PC-9 (cell line): ENCODE data around the gene CMTM7. TPM values are rescaled to one million over a fixed set of nuclear protein-coding genes. Genes with fewer than 3 reads are reported as not detected.
A peak's percentile ranks its signal among the peaks of the same experiment; 100 is the strongest.

Source experiments
- BruUV-seq: library from RNA; stranded (reverse); fragments of 400-500 nt; replicated peaks from 2 replicates; lab custom pipeline; 2021; lab: Mats Ljungman, UMichigan
- CTCF ChIA-PET: fragments of 300-600 bp; sonication (Branson Sonifier 250); formaldehyde crosslinking; loops from one replicate; lab custom pipeline; 2022; ENCODE audit warnings: antibody characterized with exemption; lab: Charles Lee
- POLR2A ChIA-PET: fragments of 300-600 bp; sonication (Branson Sonifier 250); formaldehyde crosslinking; loops from one replicate; lab custom pipeline; 2022; ENCODE audit warnings: antibody characterized with exemption; ENCODE audit not compliant: unreplicated experiment; lab: Charles Lee
- DNase-seq, 2 experiments: peaks; one replicate each; pipeline versions ENCODE4 v3.0.0 to v3.0.0-alpha.2; 2015 to 2022; ENCODE audit warnings: mixed read lengths in 1 of 2
- H2AFZ ChIP-seq: fragments of 200-600 bp; sonication (generic); 2 replicates; pipeline ENCODE4 v1.8.1; 2017; ENCODE audit warnings: antibody characterized with exemption
- H3F3A ChIP-seq: fragments of 200-600 bp; sonication (generic); 2 replicates; pipeline ENCODE4 v1.8.1; 2017; ENCODE audit warnings: antibody characterized with exemption, mild to moderate bottlenecking, low read depth; ENCODE audit not compliant: insufficient read depth
- H3K27ac ChIP-seq: fragments of 200-600 bp; sonication (generic); 2 replicates; pipeline ENCODE4 v1.6.1; 2016; ENCODE audit warnings: mixed run types
- H3K27me3 ChIP-seq: fragments of 200-600 bp; sonication (generic); 2 replicates; pipeline ENCODE4 v1.6.1; 2016; ENCODE audit warnings: low read depth, mixed run types; ENCODE audit not compliant: insufficient read depth
- H3K36me3 ChIP-seq: fragments of 200-600 bp; sonication (generic); 2 replicates; pipeline ENCODE4 v1.6.1; 2016; ENCODE audit warnings: low read depth, mixed run types
- H3K4me1 ChIP-seq: fragments of 200-600 bp; sonication (generic); replicated peaks from 2 replicates; pipeline ENCODE4 v1.6.1; 2016; ENCODE audit warnings: mixed run types; ENCODE audit not compliant: insufficient read depth
- H3K4me2 ChIP-seq: fragments of 200-600 bp; sonication (generic); 2 replicates; pipeline ENCODE4 v1.6.1; 2017; ENCODE audit warnings: mixed run types
- H3K4me3 ChIP-seq: fragments of 200-600 bp; sonication (generic); 2 replicates; pipeline ENCODE4 v1.6.1; 2016; ENCODE audit warnings: mixed run types
- H3K79me2 ChIP-seq: fragments of 200-600 bp; sonication (generic); 2 replicates; pipeline ENCODE4 v1.6.1; 2017; ENCODE audit warnings: low read depth, mixed run types
- H3K9me2 ChIP-seq: fragments of 200-600 bp; sonication (generic); 2 replicates; pipeline ENCODE4 v1.8.1; 2017; ENCODE audit warnings: mild to moderate bottlenecking; ENCODE audit not compliant: insufficient read depth
- H3K9me3 ChIP-seq: fragments of 200-600 bp; sonication (generic); 2 replicates; pipeline ENCODE4 v1.8.1; 2016; ENCODE audit warnings: low read depth; ENCODE audit not compliant: insufficient read depth
- H4K20me1 ChIP-seq: fragments of 200-600 bp; sonication (generic); 2 replicates; pipeline ENCODE4 v1.8.1; 2017; ENCODE audit not compliant: insufficient read depth
- EZH2 ChIP-seq: fragments of 200-600 bp; sonication (generic); IDR thresholded peaks from 2 replicates; pipeline ENCODE4 v1.8.0; 2017; ENCODE audit warnings: antibody characterized with exemption, low read depth
- intact Hi-C: fragments of 100-400 bp; cut with micrococcal nuclease; formaldehyde crosslinking; loops from one replicate; pipeline ENCODE4 v1.10.0; 2022; ENCODE audit not compliant: unreplicated experiment
- total RNA-seq: library from RNA; stranded (reverse); gene quantifications from 2 replicates; pipeline ENCODE4 v1.2.3, GENCODE V29; 2021
- TF ChIP-seq, protein P1 (sequence below): fragments of 200-600 bp; sonication (generic); conservative IDR thresholded peaks from 2 replicates; pipeline ENCODE4 v1.6.1; 2017; ENCODE audit warnings: mixed run types, antibody characterized with exemption, mild to moderate bottlenecking, moderate library complexity

CMTM7 gene
- total RNA-seq, 1 experiment from 2014 or later: 37.1 TPM

DNA sequence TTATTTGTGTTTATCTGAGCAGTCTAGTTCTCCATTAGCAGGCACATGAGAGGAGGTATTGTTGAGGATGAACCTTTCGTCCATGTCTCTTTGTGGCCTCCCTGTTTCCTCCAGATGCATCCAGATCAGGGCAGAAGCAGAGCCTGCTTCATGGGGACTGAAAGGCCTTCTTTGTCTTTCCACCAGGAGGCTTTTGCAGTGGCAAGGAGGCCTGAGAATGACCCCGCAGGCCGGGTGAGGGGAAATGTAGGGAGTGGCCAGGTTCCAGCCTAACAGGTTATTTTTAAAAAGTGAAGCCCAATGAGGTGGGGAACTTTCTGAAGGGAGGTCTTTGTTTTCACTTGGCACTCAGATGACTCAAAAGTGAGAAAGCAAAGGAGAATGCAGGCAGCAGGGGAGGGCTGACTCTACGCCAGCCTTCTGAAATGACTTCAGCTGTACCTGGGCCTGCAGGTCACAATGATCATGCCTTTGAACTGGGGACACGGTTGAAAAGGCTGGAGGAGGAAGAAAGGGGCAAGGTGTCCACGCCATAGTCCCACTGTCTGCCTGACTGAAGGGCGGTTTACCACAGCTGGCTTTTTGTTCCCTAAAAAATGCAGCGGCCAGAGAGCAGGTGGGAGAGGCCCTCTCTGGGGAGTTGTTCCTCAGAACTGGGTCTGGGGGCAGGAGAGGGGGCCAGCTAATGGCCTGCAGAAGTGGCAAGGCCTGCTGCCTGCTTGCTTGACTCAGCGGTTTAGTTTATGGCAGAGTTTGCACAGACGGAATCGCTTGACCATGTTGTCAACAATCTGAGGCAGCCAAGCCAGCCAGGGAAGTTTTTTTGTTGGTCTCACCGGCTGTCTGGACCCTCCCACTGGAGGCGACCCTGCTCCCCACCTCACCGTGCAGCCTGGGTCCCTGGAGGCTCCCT is 28.7 kb downstream of the CMTM7 start:
- peaks cover 3% of the 10 kb centered on the region; the same call in 1 of the 2 replicates for H3K9me3 ChIP-seq
- H3K4me3 ChIP-seq: peak overlapping the region; percentile 48; the same call in 1 of the 2 replicates
- ChIA-PET POLR2A (interaction anchor here (0.6 kb wide), 4 partner anchors 18 to 316 kb away, joined by 5 to 14 read pairs (median 7); no protein-coding TSS in a partner anchor), CTCF (interaction anchor here (0.8 to 0.9 kb wide), 2 partner anchors 47 to 82 kb away, joined by 4 to 9 read pairs; partner anchors contain the start of gene CMTM6)
- H3F3A ChIP-seq: peaks cover 37% of the 10 kb centered on the region
- H3K9me2 ChIP-seq: no peaks in the 10 kb centered on the region
- no peaks in the 10 kb centered on the region for H3K36me3 ChIP-seq
- no peak for TF ChIP-seq EZH2
- TF ChIP-seq, protein P1, sequence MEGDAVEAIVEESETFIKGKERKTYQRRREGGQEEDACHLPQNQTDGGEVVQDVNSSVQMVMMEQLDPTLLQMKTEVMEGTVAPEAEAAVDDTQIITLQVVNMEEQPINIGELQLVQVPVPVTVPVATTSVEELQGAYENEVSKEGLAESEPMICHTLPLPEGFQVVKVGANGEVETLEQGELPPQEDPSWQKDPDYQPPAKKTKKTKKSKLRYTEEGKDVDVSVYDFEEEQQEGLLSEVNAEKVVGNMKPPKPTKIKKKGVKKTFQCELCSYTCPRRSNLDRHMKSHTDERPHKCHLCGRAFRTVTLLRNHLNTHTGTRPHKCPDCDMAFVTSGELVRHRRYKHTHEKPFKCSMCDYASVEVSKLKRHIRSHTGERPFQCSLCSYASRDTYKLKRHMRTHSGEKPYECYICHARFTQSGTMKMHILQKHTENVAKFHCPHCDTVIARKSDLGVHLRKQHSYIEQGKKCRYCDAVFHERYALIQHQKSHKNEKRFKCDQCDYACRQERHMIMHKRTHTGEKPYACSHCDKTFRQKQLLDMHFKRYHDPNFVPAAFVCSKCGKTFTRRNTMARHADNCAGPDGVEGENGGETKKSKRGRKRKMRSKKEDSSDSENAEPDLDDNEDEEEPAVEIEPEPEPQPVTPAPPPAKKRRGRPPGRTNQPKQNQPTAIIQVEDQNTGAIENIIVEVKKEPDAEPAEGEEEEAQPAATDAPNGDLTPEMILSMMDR: peak; percentile 25; the same call in 1 of the 2 replicates
- H3K4me2 ChIP-seq: peak overlapping the region; percentile 79
- H3K4me1 ChIP-seq: peaks cover 51% of the 10 kb centered on the region
- H3K27ac ChIP-seq: peak overlapping the region; percentile 99
- peak; percentile 92 to 93 for DNase-seq
- TSS peak; percentile 94 for BruUV-seq
- H2AFZ ChIP-seq: no peak overlapping the region
- intact Hi-C loops: loop anchor here (1.0 to 5.0 kb wide), 4 partner anchors 19 to 183 kb away; partner anchors contain the start of genes CMTM7 and CMTM8
- no peaks in the 10 kb centered on the region for H4K20me1 ChIP-seq
- H3K27me3 ChIP-seq: no peaks in the 10 kb centered on the region
- H3K79me2 ChIP-seq: peaks cover 66% of the 10 kb centered on the region

- POLR2A ChIA-PET: interaction anchor here (0.6 kb wide), 1 partner anchor 19 kb away, joined by 14 read pairs; no protein-coding TSS in a partner anchor
- Histone ChIP-seq H4K20me1 (no peaks in the 10 kb centered on the region), H3K79me2 (peaks cover 70% of the 10 kb centered on the region), H3F3A (peaks cover 37% of the 10 kb centered on the region), H3K4me3 (peak overlapping the region; percentile 48; the same call in 1 of the 2 replicates), H3K9me2 (no peaks in the 10 kb centered on the region), H3K9me3 (peaks cover 3% of the 10 kb centered on the region; the same call in 1 of the 2 replicates), H3K4me1 (peaks cover 51% of the 10 kb centered on the region), H3K27me3 (no peaks in the 10 kb centered on the region), H3K4me2 (peak overlapping the region; percentile 79), H2AFZ (no peak overlapping the region), H3K27ac (peak overlapping the region; percentile 99), H3K36me3 (no peaks in the 10 kb centered on the region)
- intact Hi-C loops: loop anchor here (5.0 kb wide), 1 partner anchor 184 kb away; the partner anchor contains the start of gene CMTM8
- CTCF ChIA-PET: interaction anchor here (0.6 to 0.8 kb wide), 2 partner anchors 47 to 182 kb away, joined by 3 to 4 read pairs; no protein-coding TSS in a partner anchor
- no TSS peak for BruUV-seq
- no peak for DNase-seq
- TF ChIP-seq EZH2: no peak
These were observed 29.5 kb downstream of the CMTM7 start for GRCh38 chr3:32421185-32421584.

- intact Hi-C loops: loop anchor here (1.0 to 5.0 kb wide), 2 partner anchors 21 to 185 kb away; partner anchors contain the start of gene CMTM8
- no peaks in the 10 kb centered on the region for H3K27me3 ChIP-seq
- peak overlapping the region; percentile 48; the same call in 1 of the 2 replicates for H3K4me3 ChIP-seq
- peaks cover 68% of the 10 kb centered on the region for H3K79me2 ChIP-seq
- H3K4me1 ChIP-seq: peaks cover 51% of the 10 kb centered on the region
- H4K20me1 ChIP-seq: no peaks in the 10 kb centered on the region
- peaks cover 37% of the 10 kb centered on the region for H3F3A ChIP-seq
- ChIA-PET POLR2A (interaction anchor here (0.7 kb wide), 1 partner anchor 9 kb away, joined by 3 read pairs; no protein-coding TSS in a partner anchor), CTCF (interaction anchor here (0.6 to 0.9 kb wide), 3 partner anchors 30 to 183 kb away, joined by 3 to 14 read pairs (median 4); no protein-coding TSS in a partner anchor)
- H3K9me2 ChIP-seq: no peaks in the 10 kb centered on the region
- H3K27ac ChIP-seq: peak overlapping the region; percentile 99
- H3K9me3 ChIP-seq: peaks cover 3% of the 10 kb centered on the region; the same call in 1 of the 2 replicates
- no peak for TF ChIP-seq EZH2
- TF ChIP-seq, protein P1: no peak
- peak overlapping the region; percentile 79 for H3K4me2 ChIP-seq
- no TSS peak for BruUV-seq
- peak; percentile 92 to 96 for DNase-seq
- no peak overlapping the region for H2AFZ ChIP-seq
- no peaks in the 10 kb centered on the region for H3K36me3 ChIP-seq
These were observed 30.6 kb downstream of the CMTM7 start for GRCh38 chr3:32421991-32422859.
